Measurements from ENCODE around the gene SLC25A18. TPM values are rescaled to one million over a fixed set of nuclear protein-coding genes. Genes with fewer than 3 reads are reported as not detected.

Gene SLC25A18
- polyA plus RNA-seq, 3 donors = 0.10 to 0.11 TPM; not detected in 1

DNA sequence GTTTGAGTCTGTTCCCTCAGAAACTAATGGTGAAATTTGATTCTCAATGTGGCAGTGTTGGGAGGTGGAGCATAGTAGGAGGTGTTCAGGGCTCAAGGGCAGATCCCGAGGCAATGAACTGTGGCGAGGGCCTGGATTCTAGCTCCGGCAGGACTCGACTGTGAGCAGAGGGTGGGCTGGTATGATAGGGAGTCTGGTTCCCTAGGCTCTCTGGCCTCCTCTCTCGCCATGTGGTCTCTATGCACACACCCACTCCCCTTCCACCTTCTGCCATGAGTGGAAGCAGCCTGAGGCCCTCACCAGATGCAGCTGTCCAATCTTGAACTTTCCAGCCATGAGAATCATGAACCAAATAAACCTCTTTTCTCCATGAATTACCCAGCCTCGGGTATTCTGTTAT is 32.9 kb downstream of the SLC25A18 start:
- H3K9ac ChIP-seq (ENCODE audit: insufficient read depth, low read length, poor library complexity, severe bottlenecking) = no peak overlapping the region
- H3K79me2 ChIP-seq (ENCODE audit: insufficient read depth, low read length) = peaks cover 1% of the 10 kb centered on the region
- no peak overlapping the region for H2AFZ ChIP-seq (ENCODE audit: insufficient read depth, low read depth, low read length, poor library complexity, severe bottlenecking)
- peaks cover 19% of the 10 kb centered on the region for H4K20me1 ChIP-seq (ENCODE audit: insufficient read depth, low read length)
- WGBS (ENCODE audit: insufficient coverage) = 100% methylated on average over 3 of the region's 6 CpGs
- H3K27me3 ChIP-seq (ENCODE audit: control insufficient read depth in 2 of 2, insufficient read depth in 2 of 2, low read length in 2 of 2) = no peaks in the 10 kb centered on the region
- H3K27ac Mint-ChIP-seq = no peak overlapping the region
- H3K9me3 ChIP-seq (replicated peaks in 1 of 2; ENCODE audit: control insufficient read depth in 1 of 2, insufficient read depth in 1 of 2, low read length in 2 of 2) = no peaks in the 10 kb centered on the region
- no peak overlapping the region for H3K4me3 Mint-ChIP-seq
- no peak overlapping the region for H3K27ac ChIP-seq (ENCODE audit: low read depth in 1 of 2, low read length in 2 of 2)
- H3K9me3 Mint-ChIP-seq = no peaks in the 10 kb centered on the region
- peaks cover 93 to 100% of the 10 kb centered on the region in 2 donors for H3K36me3 Mint-ChIP-seq
- H3K4me1 Mint-ChIP-seq = no peaks in the 10 kb centered on the region
- intact Hi-C loops (cut with micrococcal nuclease) = no loop called here
- no peak overlapping the region for H3K4me2 ChIP-seq (replicated peaks; ENCODE audit: extremely low read depth, low read length, poor library complexity, severe bottlenecking)
- DNase-seq = no peak
- H3K27me3 Mint-ChIP-seq (ENCODE audit: low read depth in 3 of 3) = no peaks in the 10 kb centered on the region
- peaks cover 94 to 98% of the 10 kb centered on the region in 2 donors for H3K36me3 ChIP-seq (replicated peaks in 1 of 2; ENCODE audit: control insufficient read depth in 1 of 2, insufficient read depth in 2 of 2, low read length in 2 of 2)
- H3K4me3 ChIP-seq (replicated peaks in 1 of 3; ENCODE audit: low read depth in 2 of 3, low read length in 3 of 3) = no peak overlapping the region
- TF ChIP-seq, protein P1, sequence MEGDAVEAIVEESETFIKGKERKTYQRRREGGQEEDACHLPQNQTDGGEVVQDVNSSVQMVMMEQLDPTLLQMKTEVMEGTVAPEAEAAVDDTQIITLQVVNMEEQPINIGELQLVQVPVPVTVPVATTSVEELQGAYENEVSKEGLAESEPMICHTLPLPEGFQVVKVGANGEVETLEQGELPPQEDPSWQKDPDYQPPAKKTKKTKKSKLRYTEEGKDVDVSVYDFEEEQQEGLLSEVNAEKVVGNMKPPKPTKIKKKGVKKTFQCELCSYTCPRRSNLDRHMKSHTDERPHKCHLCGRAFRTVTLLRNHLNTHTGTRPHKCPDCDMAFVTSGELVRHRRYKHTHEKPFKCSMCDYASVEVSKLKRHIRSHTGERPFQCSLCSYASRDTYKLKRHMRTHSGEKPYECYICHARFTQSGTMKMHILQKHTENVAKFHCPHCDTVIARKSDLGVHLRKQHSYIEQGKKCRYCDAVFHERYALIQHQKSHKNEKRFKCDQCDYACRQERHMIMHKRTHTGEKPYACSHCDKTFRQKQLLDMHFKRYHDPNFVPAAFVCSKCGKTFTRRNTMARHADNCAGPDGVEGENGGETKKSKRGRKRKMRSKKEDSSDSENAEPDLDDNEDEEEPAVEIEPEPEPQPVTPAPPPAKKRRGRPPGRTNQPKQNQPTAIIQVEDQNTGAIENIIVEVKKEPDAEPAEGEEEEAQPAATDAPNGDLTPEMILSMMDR (IDR thresholded peaks at IDR 0.05) = no peak
- no peaks in the 10 kb centered on the region for H3K4me1 ChIP-seq (ENCODE audit: control insufficient read depth in 1 of 2, insufficient read depth in 2 of 2, low read length in 2 of 2)

DNA sequence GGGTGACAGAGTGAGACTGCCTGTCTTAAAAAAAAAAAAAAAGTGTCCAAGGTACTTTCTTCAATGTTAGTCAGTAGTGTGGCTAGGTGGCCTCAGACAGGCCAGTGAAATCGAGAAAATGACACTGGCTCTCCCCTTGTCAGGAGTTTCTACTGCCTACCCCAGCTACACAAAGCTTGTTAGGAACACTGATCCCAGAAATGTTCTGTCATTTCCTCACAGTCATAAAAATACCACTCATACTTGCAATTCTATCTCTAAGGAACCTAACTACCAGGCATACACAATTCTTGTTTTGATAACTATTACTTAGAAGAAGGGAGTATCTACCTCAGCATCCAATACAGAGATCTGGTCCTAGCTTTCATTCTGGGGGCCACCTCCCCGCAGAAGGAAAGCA is 33.9 kb downstream of the SLC25A18 start:
- TF ChIP-seq, protein P1 (IDR thresholded peaks at IDR 0.05) = no peak
- Histone ChIP-seq H3K36me3 (replicated peaks in 1 of 2; ENCODE audit: control insufficient read depth in 1 of 2, insufficient read depth in 2 of 2, low read length in 2 of 2) (peaks cover 91 to 98% of the 10 kb centered on the region in 2 donors), H3K4me3 (replicated peaks in 1 of 3; ENCODE audit: low read depth in 2 of 3, low read length in 3 of 3) (no peak overlapping the region), H2AFZ (ENCODE audit: insufficient read depth, low read depth, low read length, poor library complexity, severe bottlenecking) (no peak overlapping the region), H3K4me1 (ENCODE audit: control insufficient read depth in 1 of 2, insufficient read depth in 2 of 2, low read length in 2 of 2) (no peaks in the 10 kb centered on the region), H4K20me1 (ENCODE audit: insufficient read depth, low read length) (peaks cover 29% of the 10 kb centered on the region), H3K27me3 (ENCODE audit: control insufficient read depth in 2 of 2, insufficient read depth in 2 of 2, low read length in 2 of 2) (no peaks in the 10 kb centered on the region), H3K79me2 (ENCODE audit: insufficient read depth, low read length) (peaks cover 10% of the 10 kb centered on the region), H3K4me2 (replicated peaks; ENCODE audit: extremely low read depth, low read length, poor library complexity, severe bottlenecking) (no peak overlapping the region), H3K27ac (ENCODE audit: low read depth in 1 of 2, low read length in 2 of 2) (no peak overlapping the region), H3K9ac (ENCODE audit: insufficient read depth, low read length, poor library complexity, severe bottlenecking) (no peak overlapping the region), H3K9me3 (replicated peaks in 1 of 2; ENCODE audit: control insufficient read depth in 1 of 2, insufficient read depth in 1 of 2, low read length in 2 of 2) (no peaks in the 10 kb centered on the region)
- no peaks in the 10 kb centered on the region for H3K27me3 Mint-ChIP-seq (ENCODE audit: low read depth in 3 of 3)
- H3K9me3 Mint-ChIP-seq = no peaks in the 10 kb centered on the region
- WGBS (ENCODE audit: insufficient coverage) = 100% methylated on average over 2 of the region's 2 CpGs
- no peak overlapping the region for H3K4me3 Mint-ChIP-seq
- no peaks in the 10 kb centered on the region for H3K4me1 Mint-ChIP-seq
- intact Hi-C loops (cut with micrococcal nuclease) = no loop called here
- H3K27ac Mint-ChIP-seq = peak overlapping the region in 2 of 7 donors; percentile 5 to 15
- peaks cover 88 to 100% of the 10 kb centered on the region in 2 donors for H3K36me3 Mint-ChIP-seq
- no peak for DNase-seq
